ENCODE results near the gene STOML2.

Gene STOML2

DNA sequence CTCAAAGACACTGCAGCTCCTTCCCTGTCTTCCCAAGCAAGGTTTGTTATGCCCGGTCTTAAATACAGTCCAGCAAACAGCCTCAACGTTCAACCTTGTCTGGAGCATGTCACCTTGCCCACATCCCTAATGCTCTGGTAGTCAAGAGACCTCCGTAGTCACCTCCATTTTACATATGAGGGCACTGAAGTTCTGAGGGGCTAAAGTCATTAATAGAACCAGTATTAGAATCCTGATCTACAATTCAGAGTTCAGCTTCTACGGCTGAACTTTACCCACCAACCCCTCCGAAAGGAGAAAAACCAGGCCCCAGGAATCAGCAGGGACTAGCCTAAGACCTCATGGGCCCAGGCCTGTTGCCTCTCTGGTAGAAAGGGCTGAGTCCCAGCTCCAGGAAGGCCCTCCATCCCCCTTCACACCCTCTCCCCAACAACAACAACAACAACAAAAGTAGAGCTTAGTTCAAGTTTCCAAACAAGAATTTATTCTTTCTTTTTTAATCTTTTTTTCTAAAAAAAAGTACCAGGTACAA lies 795 bp upstream of the STOML2 start:
- Histone ChIP-seq H3K9me2 (replicated peaks; ENCODE audit: insufficient read depth, low read length) (no peaks in the 10 kb centered on the region), H3K27me3 (replicated peaks; ENCODE audit: insufficient read depth, low read length) (no peaks in the 10 kb centered on the region), H3K27ac (ENCODE audit: low read length) (peak overlapping the region; percentile 83), H3K79me2 (ENCODE audit: low read length) (peaks cover 23% of the 10 kb centered on the region), H4K20me1 (ENCODE audit: insufficient read depth, low read length) (no peaks in the 10 kb centered on the region), H3K36me3 (replicated peaks; ENCODE audit: insufficient read depth, low read length) (0 out of 2 replicates have a peak, but pooled peaks cover 4% of the 10 kb centered on the region), H3K9me3 (replicated peaks; ENCODE audit: insufficient read depth, low read length) (no peaks in the 10 kb centered on the region), H3K9ac (ENCODE audit: low read length) (peak overlapping the region; percentile 93), H2AFZ (ENCODE audit: low read length) (peak overlapping the region; percentile 69), H3K4me1 (ENCODE audit: low read length) (peaks cover 11% of the 10 kb centered on the region), H3K4me3 (ENCODE audit: low read length) (peak overlapping the region; percentile 86), H3F3A (ENCODE audit: insufficient read depth, low read length) (peaks cover 10% of the 10 kb centered on the region; the same call in 1 of the 2 replicates), H3K4me2 (ENCODE audit: low read depth, low read length) (peak overlapping the region; percentile 82)
- TF ChIP-seq EZH2 (optimal IDR thresholded peaks at IDR 0.05; ENCODE audit: low read depth, low read length), result no peak
- TF ChIP-seq EZH2phosphoT487 (IDR thresholded peaks at IDR 0.05; ENCODE audit: low read length), result no peak
- no peak for TF ChIP-seq CTCF (IDR thresholded peaks at IDR 0.05; ENCODE audit: low read length)
- no peak for DNase-seq

GRCh38 chr9:35102465-35102768 lies 514 bp downstream of the STOML2 start:
- Histone ChIP-seq H2AFZ (ENCODE audit: low read length) (peak overlapping the region; percentile 59), H3K4me3 (ENCODE audit: low read length) (peak overlapping the region; percentile 86), H3K9me3 (replicated peaks; ENCODE audit: insufficient read depth, low read length) (no peaks in the 10 kb centered on the region), H3K9me2 (replicated peaks; ENCODE audit: insufficient read depth, low read length) (no peaks in the 10 kb centered on the region), H3K79me2 (ENCODE audit: low read length) (peaks cover 23% of the 10 kb centered on the region), H3K4me2 (ENCODE audit: low read depth, low read length) (peak overlapping the region; percentile 82), H3F3A (ENCODE audit: insufficient read depth, low read length) (peaks cover 10% of the 10 kb centered on the region; the same call in 1 of the 2 replicates), H3K36me3 (replicated peaks; ENCODE audit: insufficient read depth, low read length) (0 out of 2 replicates have a peak, but pooled peaks cover 4% of the 10 kb centered on the region), H3K27me3 (replicated peaks; ENCODE audit: insufficient read depth, low read length) (no peaks in the 10 kb centered on the region), H3K4me1 (ENCODE audit: low read length) (peaks cover 11% of the 10 kb centered on the region), H3K27ac (ENCODE audit: low read length) (peak overlapping the region; percentile 83; the same call in 1 of the 2 replicates), H4K20me1 (ENCODE audit: insufficient read depth, low read length) (no peaks in the 10 kb centered on the region), H3K9ac (ENCODE audit: low read length) (peak overlapping the region; percentile 93)
- TF ChIP-seq CTCF (IDR thresholded peaks at IDR 0.05; ENCODE audit: low read length), result no peak
- TF ChIP-seq EZH2 (optimal IDR thresholded peaks at IDR 0.05; ENCODE audit: low read depth, low read length), result no peak
- TF ChIP-seq EZH2phosphoT487 (IDR thresholded peaks at IDR 0.05; ENCODE audit: low read length), result no peak
- DNase-seq, result no peak

DNA sequence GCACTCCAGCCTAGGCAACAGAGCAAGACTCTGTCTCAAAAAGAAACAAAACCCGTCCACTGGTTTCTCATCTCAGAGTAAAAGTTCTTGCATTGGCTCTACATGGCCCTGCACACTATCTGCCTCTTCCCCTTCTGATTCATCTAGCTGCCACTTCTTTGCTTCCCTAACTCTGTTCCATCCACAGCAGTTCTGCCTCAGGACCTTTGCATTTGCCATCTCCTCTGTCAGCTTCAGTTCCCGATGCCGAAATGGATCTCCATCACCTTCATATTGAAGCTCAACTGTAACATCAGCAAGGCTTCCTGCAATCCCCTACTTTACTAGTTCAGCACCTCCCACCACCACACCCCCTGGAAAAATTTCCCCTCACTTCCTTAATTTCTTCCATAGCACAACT lies 5.4 kb downstream of the STOML2 start:
- Histone ChIP-seq H3K4me1 (ENCODE audit: low read length) (peaks cover 12% of the 10 kb centered on the region), H3K9me2 (replicated peaks; ENCODE audit: insufficient read depth, low read length) (no peaks in the 10 kb centered on the region), H3K36me3 (replicated peaks; ENCODE audit: insufficient read depth, low read length) (0 out of 2 replicates have a peak, but pooled peaks cover 4% of the 10 kb centered on the region), H3K9me3 (replicated peaks; ENCODE audit: insufficient read depth, low read length) (no peaks in the 10 kb centered on the region), H3K27me3 (replicated peaks; ENCODE audit: insufficient read depth, low read length) (no peaks in the 10 kb centered on the region), H3K79me2 (ENCODE audit: low read length) (peaks cover 30% of the 10 kb centered on the region), H4K20me1 (ENCODE audit: insufficient read depth, low read length) (no peaks in the 10 kb centered on the region), H3K4me3 (ENCODE audit: low read length) (no peak overlapping the region), H3K27ac (ENCODE audit: low read length) (no peak overlapping the region), H3F3A (ENCODE audit: insufficient read depth, low read length) (peaks cover 8% of the 10 kb centered on the region; the same call in 1 of the 2 replicates), H3K9ac (ENCODE audit: low read length) (no peak overlapping the region), H2AFZ (ENCODE audit: low read length) (no peak overlapping the region), H3K4me2 (ENCODE audit: low read depth, low read length) (no peak overlapping the region)
- no peak for TF ChIP-seq EZH2 (optimal IDR thresholded peaks at IDR 0.05; ENCODE audit: low read depth, low read length)
- TF ChIP-seq CTCF (IDR thresholded peaks at IDR 0.05; ENCODE audit: low read length), result no peak
- no peak for TF ChIP-seq EZH2phosphoT487 (IDR thresholded peaks at IDR 0.05; ENCODE audit: low read length)
- no peak for DNase-seq
